Memory B cell (primary cell): Measurements from ENCODE around the gene N4BP2.

ENCODE experiments used
- ATAC-seq: fragments of 150-1000 bp; cut with Tn5 transposase; 2 replicates; pipeline ENCODE4 v1.10.0; 2021; ENCODE audit warnings: low read depth, mild to moderate bottlenecking, moderate library complexity
- DNase-seq, 2 donors: peaks; one replicate each; pipeline ENCODE4 v3.0.0; 2022; ENCODE audit warnings: low spot score in 2 of 2
- H3K27ac Mint-ChIP-seq: one replicate; pipeline ENCODE4 v1.8.0; 2022; ENCODE audit warnings: mild to moderate bottlenecking, moderate library complexity, mixed read lengths
- H3K27me3 Mint-ChIP-seq: one replicate; pipeline ENCODE4 v1.8.0; 2022; ENCODE audit warnings: mixed read lengths
- H3K36me3 Mint-ChIP-seq: one replicate; pipeline ENCODE4 v1.8.0; 2022; ENCODE audit warnings: mild to moderate bottlenecking, mixed read lengths
- H3K4me1 Mint-ChIP-seq: one replicate; pipeline ENCODE4 v1.8.0; 2022; ENCODE audit warnings: mixed read lengths
- H3K4me3 Mint-ChIP-seq: one replicate; pipeline ENCODE4 v1.8.0; 2022; ENCODE audit warnings: mild to moderate bottlenecking, moderate library complexity, mixed read lengths
- H3K9me3 Mint-ChIP-seq: one replicate; pipeline ENCODE4 v1.8.0; 2022; ENCODE audit warnings: mixed read lengths

Gene N4BP2

DNA sequence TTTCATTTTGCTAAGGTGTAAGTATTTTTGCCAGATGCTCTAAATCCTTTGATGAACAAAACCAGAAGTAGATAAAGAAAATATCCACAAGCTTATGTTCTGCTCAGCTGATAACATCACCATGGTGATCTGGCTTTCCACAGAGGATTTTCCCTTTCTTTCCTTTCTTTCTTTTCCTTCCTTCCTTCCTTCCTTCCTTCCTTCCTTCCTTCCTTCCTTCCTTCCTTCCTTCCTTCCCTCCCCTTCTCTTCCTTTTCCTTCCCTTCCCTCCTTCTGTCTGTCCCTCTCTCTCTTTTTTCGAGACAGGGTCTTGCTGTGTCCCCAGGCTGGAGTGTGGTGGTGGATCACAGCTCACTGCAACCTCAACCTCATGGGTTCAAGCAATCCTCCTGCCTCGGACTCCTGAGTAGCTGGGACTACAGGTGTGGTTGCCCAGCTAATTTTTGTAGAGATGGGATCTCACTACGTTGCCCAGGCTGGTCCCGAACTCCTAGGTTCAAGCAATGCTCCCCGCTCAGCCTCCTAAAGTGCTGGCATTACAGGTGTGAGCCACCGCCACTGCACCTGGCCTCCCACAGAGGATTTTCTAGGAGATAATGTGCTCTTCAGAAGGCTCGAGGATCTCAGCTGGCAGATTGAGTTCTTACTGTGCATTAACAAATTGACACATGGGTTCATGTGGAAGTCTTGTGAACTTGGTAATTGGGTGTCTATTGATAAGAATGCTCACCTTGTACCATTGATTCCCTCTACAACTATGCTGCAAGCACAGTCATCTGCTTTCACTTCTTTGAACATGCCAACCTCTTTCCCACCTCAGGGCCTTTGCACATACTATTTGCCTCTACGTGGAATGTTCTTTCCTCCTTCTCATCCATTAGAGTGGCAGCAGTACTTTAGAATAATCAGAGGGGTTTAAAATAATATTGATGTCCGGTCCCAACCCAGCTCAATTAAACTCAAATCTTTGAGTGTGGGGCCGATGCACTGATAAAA, 138.8 kb downstream of the N4BP2 start:
- Mint-ChIP-seq H3K36me3 (peaks cover 8% of the 10 kb centered on the region), H3K27ac (peak overlapping the region; percentile 100), H3K4me1 (peaks cover 63% of the 10 kb centered on the region), H3K4me3 (peak overlapping the region; percentile 100), H3K9me3 (no peaks in the 10 kb centered on the region), H3K27me3 (no peaks in the 10 kb centered on the region)
- DNase-seq = no peak
- ATAC-seq = no peak

- ATAC-seq (no peak), DNase-seq (no peak)
- peaks cover 9% of the 10 kb centered on the region for H3K36me3 Mint-ChIP-seq
- H3K4me1 Mint-ChIP-seq = peaks cover 57% of the 10 kb centered on the region
- peak overlapping the region; percentile 100 for H3K4me3 Mint-ChIP-seq
- no peaks in the 10 kb centered on the region for H3K9me3 Mint-ChIP-seq
- no peaks in the 10 kb centered on the region for H3K27me3 Mint-ChIP-seq
- H3K27ac Mint-ChIP-seq = peak overlapping the region; percentile 100
These were observed 139.6 kb downstream of the N4BP2 start for GRCh38 chr4:40196272-40196671.

GRCh38 chr4:40196724-40197281, 140.2 kb downstream of the N4BP2 start, which contains the start of gene RHOH:
RHOH (plus strand) TSS chr4:40197031; CDS start chr4:40243387, 46,356 bp downstream.
- peak within 1 kb of the TSS; percentile 100 for H3K4me3 Mint-ChIP-seq
- H3K9me3 Mint-ChIP-seq = no peaks in the 10 kb centered on the region
- H3K36me3 Mint-ChIP-seq = peaks cover 9% of the 10 kb centered on the region
- DNase-seq = peak; percentile 67 to 85
- H3K27me3 Mint-ChIP-seq = no peaks in the 10 kb centered on the region
- H3K4me1 Mint-ChIP-seq = peaks cover 52% of the 10 kb centered on the region
- ATAC-seq = peak; percentile 56
- H3K27ac Mint-ChIP-seq = peak within 1 kb of the TSS; percentile 100

GRCh38 chr4:40197879-40198689, 141.4 kb downstream of the N4BP2 start:
- Mint-ChIP-seq H3K27me3 (no peaks in the 10 kb centered on the region), H3K9me3 (no peaks in the 10 kb centered on the region), H3K4me3 (peak overlapping the region; percentile 100), H3K36me3 (peaks cover 11% of the 10 kb centered on the region), H3K4me1 (peaks cover 53% of the 10 kb centered on the region), H3K27ac (peak overlapping the region; percentile 100)
- DNase-seq = peak in 1 of 2 donors; percentile 71
- peak; percentile 45 for ATAC-seq

DNA sequence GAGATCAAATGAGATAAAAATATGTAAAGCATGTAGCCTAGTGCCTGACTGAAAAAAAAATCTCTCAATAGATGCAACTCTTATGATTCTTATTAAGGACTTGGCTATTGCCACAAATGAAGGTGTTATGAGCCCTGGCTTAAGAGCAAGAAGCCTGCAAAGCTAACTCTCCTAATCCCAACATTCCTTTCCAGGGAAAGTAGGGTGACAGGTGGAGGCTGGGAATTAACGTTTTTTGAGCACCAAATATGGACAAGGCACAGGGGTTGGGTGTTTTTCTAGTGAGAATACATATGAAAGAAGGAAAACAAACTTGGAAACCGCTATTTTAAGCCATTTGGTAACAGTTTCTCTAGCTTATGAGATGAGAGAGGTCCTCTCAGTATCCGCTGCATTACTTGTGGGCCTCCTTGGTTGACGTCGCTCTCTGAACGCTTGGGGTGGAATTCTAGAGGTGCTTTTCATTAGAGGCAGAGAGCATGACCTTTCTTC, 142.6 kb downstream of the N4BP2 start:
- H3K4me3 Mint-ChIP-seq = peak overlapping the region; percentile 100
- peaks cover 13% of the 10 kb centered on the region for H3K36me3 Mint-ChIP-seq
- peaks cover 52% of the 10 kb centered on the region for H3K4me1 Mint-ChIP-seq
- DNase-seq = no peak
- ATAC-seq = no peak
- no peaks in the 10 kb centered on the region for H3K9me3 Mint-ChIP-seq
- H3K27ac Mint-ChIP-seq = peak overlapping the region; percentile 100
- no peaks in the 10 kb centered on the region for H3K27me3 Mint-ChIP-seq

DNA sequence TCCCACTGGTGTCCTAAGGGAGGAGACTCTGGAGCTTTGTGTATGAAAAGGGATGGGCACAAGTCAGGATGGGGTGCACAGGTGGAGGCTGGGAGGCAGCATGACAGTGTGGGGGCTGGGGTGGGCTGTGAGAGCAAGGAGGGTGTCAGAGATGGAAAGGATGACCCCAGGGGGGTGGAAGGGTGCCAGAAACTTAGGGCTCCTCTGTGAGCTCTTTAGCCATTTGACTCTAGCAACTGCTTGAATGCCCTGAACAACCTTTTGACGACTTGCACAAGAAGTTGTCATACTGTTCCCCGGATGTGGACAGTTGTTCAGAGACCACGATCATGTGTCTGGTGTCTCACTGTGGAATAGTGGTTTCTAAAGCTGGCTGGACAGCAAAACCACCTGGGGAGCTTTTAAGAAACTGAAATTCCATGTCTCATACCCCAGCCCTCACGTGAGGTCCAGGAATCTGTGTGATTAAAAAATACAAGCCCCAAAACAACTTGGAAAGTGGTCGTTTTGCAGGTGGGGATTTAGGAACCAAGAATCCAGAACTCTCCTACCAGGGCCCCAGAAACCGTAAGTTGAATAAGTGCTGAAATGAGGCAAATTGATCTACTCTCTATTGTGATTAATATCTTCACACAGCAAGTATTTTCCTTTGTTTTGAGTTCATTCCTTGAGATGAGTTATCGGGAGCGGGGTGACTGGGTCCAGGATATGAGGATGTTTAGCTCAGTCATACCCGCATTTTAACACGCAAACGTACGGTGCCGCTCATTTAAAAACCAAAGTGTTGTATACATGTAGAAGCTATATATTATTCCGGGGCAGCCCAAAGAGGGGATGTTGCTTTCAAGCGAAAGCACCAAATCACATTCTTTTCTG, 143.6 kb downstream of the N4BP2 start:
- no peak for DNase-seq
- Mint-ChIP-seq H3K4me3 (peak overlapping the region; percentile 100), H3K27me3 (no peaks in the 10 kb centered on the region), H3K4me1 (peaks cover 54% of the 10 kb centered on the region), H3K27ac (peak overlapping the region; percentile 100), H3K9me3 (no peaks in the 10 kb centered on the region), H3K36me3 (peaks cover 13% of the 10 kb centered on the region)
- peak; percentile 16 for ATAC-seq

DNA sequence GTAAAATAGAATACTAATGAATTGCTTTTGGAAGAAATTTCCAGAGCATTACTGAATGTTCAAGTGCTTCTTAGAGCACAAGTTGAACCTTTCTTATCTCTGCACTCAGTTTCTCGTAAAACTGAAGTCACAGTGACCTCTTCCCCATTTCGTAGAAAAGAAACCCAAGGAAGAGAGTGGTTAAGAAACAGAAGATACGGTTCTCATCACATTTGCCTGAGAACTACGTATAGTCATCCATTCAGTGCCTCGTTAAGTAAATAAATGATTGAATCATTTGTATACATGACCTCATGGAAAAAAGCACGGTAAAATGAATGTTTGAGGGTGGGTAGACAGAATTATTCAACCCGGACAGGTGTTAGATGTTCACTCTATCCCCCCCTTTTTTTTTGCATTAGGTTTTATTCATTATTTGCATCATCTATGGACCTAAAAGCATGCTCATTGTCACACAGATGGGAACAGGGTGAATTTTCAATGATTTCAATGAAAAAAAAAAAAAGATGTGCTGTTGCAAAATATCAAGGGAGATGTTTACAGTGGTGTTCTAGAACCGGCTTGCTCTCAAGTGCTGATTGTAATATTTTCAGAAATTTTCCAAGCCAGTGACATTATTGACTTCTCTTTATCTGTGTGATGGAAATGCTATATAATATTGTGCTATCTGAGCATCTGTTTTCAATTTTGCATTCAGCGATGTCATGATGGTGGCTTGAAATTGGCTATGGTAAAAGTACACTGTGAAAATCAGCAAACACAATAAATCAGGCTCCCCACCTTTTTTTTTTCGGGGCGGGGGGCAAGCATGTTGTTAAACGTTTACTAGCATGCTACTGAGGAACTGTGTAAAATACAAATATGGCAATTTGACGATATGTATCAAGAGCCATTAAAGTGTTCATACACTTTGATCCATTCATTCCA, 144.5 kb downstream of the N4BP2 start:
- H3K4me3 Mint-ChIP-seq = peak overlapping the region; percentile 100
- peak; percentile 21 for ATAC-seq

DNA sequence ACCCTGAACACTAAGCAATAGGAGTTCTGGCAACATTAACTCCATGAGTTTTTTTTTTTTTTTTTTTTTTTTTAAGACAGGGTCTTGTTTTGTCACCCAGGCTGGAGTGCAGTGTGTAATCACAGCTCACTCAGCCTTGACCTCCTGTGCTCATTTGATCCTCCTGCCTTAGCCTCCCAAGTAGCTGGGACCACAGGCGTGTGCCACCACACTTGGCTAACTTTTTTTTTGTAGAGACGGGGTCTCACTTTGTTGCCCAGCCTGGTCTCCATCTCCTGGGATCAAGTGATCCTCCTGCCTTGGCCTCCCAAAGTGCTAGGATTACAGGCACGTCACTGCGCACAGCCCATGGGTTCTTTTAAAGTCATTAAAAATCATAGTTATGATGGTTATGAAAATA, 145.2 kb downstream of the N4BP2 start:
- peaks cover 56% of the 10 kb centered on the region for H3K4me1 Mint-ChIP-seq
- ATAC-seq (no peak), DNase-seq (no peak)
- H3K27me3 Mint-ChIP-seq = no peaks in the 10 kb centered on the region
- H3K36me3 Mint-ChIP-seq = peaks cover 16% of the 10 kb centered on the region
- H3K4me3 Mint-ChIP-seq = peak overlapping the region; percentile 85
- H3K9me3 Mint-ChIP-seq = no peaks in the 10 kb centered on the region
- peak overlapping the region; percentile 91 for H3K27ac Mint-ChIP-seq

More for the DNA sequence above, 144.5 kb downstream of the N4BP2 start:
- H3K4me1 Mint-ChIP-seq = peaks cover 54% of the 10 kb centered on the region
- DNase-seq = no peak
- H3K9me3 Mint-ChIP-seq = no peaks in the 10 kb centered on the region
- peak overlapping the region; percentile 100 for H3K27ac Mint-ChIP-seq
- H3K36me3 Mint-ChIP-seq = peaks cover 15% of the 10 kb centered on the region
- no peaks in the 10 kb centered on the region for H3K27me3 Mint-ChIP-seq

DNA sequence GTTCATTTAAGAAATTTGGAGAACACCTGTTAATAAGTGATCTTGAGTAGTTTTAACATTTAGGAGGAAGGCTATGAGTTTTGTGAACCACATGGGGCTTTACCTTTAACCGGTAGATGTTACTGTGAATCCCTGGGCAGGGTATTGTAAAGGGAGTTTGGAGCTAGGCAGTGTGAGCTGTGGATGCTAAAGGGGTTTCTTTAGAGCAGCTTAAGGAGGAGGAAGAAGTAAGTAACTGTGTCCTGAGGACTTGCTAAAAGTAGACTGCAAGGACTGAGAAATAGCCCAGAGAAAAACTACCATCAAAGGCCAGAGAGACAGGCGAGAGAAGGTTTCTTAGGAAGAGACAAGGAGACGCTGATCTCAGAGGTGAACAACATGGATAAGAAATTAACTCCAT, 145.8 kb downstream of the N4BP2 start:
- H3K4me1 Mint-ChIP-seq = peaks cover 60% of the 10 kb centered on the region
- no peak for ATAC-seq
- peaks cover 16% of the 10 kb centered on the region for H3K36me3 Mint-ChIP-seq
- no peak for DNase-seq
- peak overlapping the region; percentile 85 for H3K4me3 Mint-ChIP-seq
- H3K9me3 Mint-ChIP-seq = no peaks in the 10 kb centered on the region
- H3K27me3 Mint-ChIP-seq = no peaks in the 10 kb centered on the region
- H3K27ac Mint-ChIP-seq = peak overlapping the region; percentile 91

- Mint-ChIP-seq H3K36me3 (peaks cover 12% of the 10 kb centered on the region), H3K9me3 (no peaks in the 10 kb centered on the region), H3K4me3 (peak overlapping the region; percentile 74), H3K4me1 (peaks cover 58% of the 10 kb centered on the region), H3K27me3 (no peaks in the 10 kb centered on the region), H3K27ac (peak overlapping the region; percentile 91)
- DNase-seq (no peak), ATAC-seq (peak; percentile 10)
These were observed 148.0 kb downstream of the N4BP2 start for GRCh38 chr4:40204507-40205258.

DNA sequence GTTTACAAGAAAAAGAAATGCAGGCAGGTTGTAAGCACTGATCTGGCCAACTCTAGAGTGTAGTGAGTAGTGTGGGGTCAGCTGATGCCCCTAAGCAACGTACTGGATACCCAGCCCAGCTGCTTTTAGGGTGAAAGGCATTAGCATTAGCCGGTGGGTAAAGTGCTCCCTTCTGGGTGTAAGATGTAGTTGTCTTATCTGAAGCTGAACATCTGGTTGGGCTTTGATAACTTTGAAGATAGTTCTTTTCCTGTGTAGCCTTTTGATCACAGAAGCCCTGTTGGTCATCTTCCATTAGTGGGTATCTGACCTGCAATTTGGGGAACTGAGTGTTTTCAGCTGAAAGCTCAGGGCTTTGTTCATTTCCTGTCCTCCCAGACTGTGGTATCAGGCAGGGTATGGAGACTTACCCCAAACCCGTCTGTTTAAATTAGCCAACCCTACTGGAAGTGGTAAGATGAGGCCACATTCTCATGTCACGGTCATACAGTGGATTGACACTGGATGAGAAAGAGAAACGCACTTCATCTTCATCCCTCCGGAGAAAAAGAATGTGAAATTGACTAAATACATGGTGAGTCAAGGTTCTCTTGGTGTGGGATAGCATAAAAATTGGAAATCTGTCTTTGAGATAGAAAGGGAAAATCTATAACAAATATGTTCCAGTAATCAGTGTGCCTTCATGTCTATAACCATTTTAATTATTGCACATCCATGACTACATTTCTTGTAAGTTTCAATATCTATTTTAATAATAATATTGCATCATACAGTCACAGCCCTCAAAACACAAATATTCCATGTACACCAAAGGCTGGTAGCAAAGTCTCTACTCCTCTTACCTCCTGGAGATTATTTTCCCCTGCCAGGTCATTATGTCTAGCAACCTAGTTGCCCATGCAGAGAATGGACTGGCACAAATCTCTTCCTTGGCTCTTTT, 148.9 kb downstream of the N4BP2 start:
- peak; percentile 37 for ATAC-seq
- Mint-ChIP-seq H3K4me1 (peaks cover 59% of the 10 kb centered on the region), H3K27me3 (no peaks in the 10 kb centered on the region), H3K36me3 (peaks cover 14% of the 10 kb centered on the region), H3K9me3 (no peaks in the 10 kb centered on the region), H3K4me3 (peak overlapping the region; percentile 74), H3K27ac (peak overlapping the region; percentile 91)
- no peak for DNase-seq
